AG10803 (cell line): ENCODE data around the gene VMAC.

Experiments
- DNase-seq: peaks from one replicate; pipeline ENCODE4 v3.0.0; 2010; ENCODE audit warnings: low read depth
- H3K4me3 ChIP-seq: 2 replicates; pipeline ENCODE4 v1.5.1; 2011; ENCODE audit warnings: mild to moderate bottlenecking, low read length, control low read depth
- CTCF ChIP-seq: conservative IDR thresholded peaks from 2 replicates; pipeline ENCODE4 v1.5.1; 2011; ENCODE audit warnings: mild to moderate bottlenecking, low read length, control low read depth, inconsistent platforms

VMAC gene

GRCh38 chr19:5940260-5941208 is 35.9 kb downstream of the VMAC start:
- H3K4me3 ChIP-seq, result no peak overlapping the region
- DNase-seq, result no peak
- TF ChIP-seq CTCF, result no peak

GRCh38 chr19:5941673-5942072 is 37.0 kb downstream of the VMAC start:
- H3K4me3 ChIP-seq, result no peak overlapping the region
- no peak for TF ChIP-seq CTCF
- no peak for DNase-seq

GRCh38 chr19:5943045-5943444 is 38.4 kb downstream of the VMAC start:
- DNase-seq, result no peak
- TF ChIP-seq CTCF, result no peak
- H3K4me3 ChIP-seq, result no peak overlapping the region

GRCh38 chr19:5943623-5944022 is 39.0 kb downstream of the VMAC start:
- TF ChIP-seq CTCF, result no peak
- H3K4me3 ChIP-seq, result no peak overlapping the region
- peak; percentile 47 for DNase-seq

GRCh38 chr19:5947435-5947834 is 42.8 kb downstream of the VMAC start:
- DNase-seq, result peak; percentile 76
- peak overlapping the region; percentile 16; the same call in 1 of the 2 replicates for H3K4me3 ChIP-seq
- no peak for TF ChIP-seq CTCF

- no peak for DNase-seq
- H3K4me3 ChIP-seq, result no peak overlapping the region
- no peak for TF ChIP-seq CTCF
Measured at GRCh38 chr19:5948752-5949564, 44.3 kb downstream of the VMAC start.
